ENCODE measurements around the gene RARRES1. TPM values are rescaled to one million over a fixed set of nuclear protein-coding genes. Genes with fewer than 3 reads are reported as not detected.

The RARRES1 gene
- total and polyA plus RNA-seq, 4 donors, result 36.3 to 110 (median 51.6) TPM

DNA sequence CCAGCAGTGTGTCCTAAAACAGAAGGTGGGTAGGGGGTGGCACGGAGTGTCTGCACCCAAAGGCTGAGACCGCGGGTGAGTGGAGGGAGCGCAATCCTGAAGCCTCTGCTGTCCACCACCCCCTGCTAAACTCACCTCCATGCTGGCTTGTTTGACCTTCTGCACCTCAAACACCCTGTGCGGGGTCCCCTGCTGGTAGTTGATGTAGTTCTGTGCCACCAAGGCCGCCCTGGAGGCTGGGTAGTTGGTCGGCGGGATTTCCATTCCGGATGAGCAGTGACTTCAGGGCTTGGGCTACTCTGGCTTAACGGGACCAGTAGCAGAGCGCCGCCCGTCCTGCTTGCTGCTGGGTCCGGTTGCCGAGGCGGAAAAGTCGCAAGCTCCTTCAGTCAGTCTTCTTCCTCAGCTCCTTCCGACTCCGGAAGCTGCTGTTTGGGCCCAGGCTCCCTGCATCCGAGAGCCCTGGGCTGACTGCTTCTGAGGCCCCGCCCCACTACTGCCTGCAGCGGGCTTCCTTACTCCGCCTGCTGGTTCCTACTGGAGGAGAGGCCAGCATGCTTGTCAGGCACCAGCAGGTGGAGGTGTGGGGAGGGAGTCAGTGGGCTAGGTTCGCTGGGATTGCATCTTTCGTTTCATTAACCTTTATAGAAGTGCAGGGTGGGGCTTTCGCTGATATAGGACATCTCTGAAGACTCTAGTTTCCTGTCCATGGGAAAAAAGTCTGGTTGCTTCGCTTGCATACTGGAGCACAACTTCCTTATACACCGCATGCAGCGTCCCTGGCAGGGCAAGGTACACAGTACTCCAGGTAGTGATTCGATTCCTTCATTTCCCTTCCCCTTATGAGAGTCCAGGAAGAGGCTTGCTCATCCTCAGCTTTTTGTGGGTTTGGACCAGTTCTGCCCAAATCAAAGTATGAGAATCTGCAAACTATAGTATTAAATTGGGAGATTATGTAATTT lies 59.8 kb downstream of the RARRES1 start, which contains the start of gene LXN:
LXN (minus strand) TSS at position 434 of the 962 bp plus-strand sequence; CDS start at position 264, 170 bp downstream.
- peak within 1 kb of the TSS; percentile 34 to 87 for H3K27ac ChIP-seq (ENCODE audit: low read depth in 1 of 2, low read length in 1 of 2)
- peaks cover 0 to 22% (median 1%) of the 10 kb centered on the region in 5 donors for H3K4me1 ChIP-seq (ENCODE audit: control insufficient read depth in 5 of 5, insufficient read depth in 5 of 5, low read length in 5 of 5)
- peak; percentile 89 to 94 (median 89) for DNase-seq
- 1 to 3% methylated on average over 30 of the region's 30 CpGs for WGBS, 2 donors
- peak within 1 kb of the TSS; percentile 47 for H3K4me3 ChIP-seq
- peak; percentile 59 for TF ChIP-seq CTCF (IDR thresholded peaks at IDR 0.05; ENCODE audit: control extremely low read depth, extremely low read depth)
- peak within 1 kb of the TSS; percentile 80 to 88 for H3K9ac ChIP-seq (ENCODE audit: insufficient read depth in 1 of 2, low read length in 2 of 2)
- no peaks in the 10 kb centered on the region for H3K27me3 ChIP-seq (ENCODE audit: control insufficient read depth in 3 of 3, insufficient read depth in 3 of 3, low read length in 2 of 3)
- peak; percentile 99 for ATAC-seq (ENCODE audit: insufficient read depth, low FRiP score)
- peaks cover 3 to 24% (median 13%) of the 10 kb centered on the region in 4 donors for H3K36me3 ChIP-seq (ENCODE audit: control insufficient read depth in 4 of 4, insufficient read depth in 4 of 4, low read length in 4 of 4)
- H3K9me3 ChIP-seq (ENCODE audit: control insufficient read depth in 4 of 4, insufficient read depth in 3 of 4, low read length in 3 of 4), result no peaks in the 10 kb centered on the region

DNA sequence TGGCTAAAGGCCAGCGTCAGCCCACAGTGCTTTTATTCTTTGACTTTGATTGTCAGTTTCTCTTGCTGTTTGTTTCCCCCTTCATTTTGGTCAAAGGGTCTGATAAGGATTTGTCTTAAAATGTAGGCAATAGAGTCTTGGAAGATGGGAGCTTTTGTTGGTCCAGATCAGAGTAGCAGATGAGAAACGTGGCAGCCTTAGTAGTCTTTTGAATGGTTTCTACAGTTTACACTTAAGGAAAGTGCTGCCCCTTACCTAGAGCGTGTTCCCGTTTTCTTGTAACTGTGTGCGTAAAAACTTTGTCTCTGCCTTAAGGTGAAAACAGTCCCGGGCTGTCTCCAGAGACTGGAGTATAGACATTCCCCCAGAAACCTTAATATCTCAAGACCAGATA lies 60.4 kb downstream of the RARRES1 start:
- TF ChIP-seq CTCF (IDR thresholded peaks at IDR 0.05; ENCODE audit: control extremely low read depth, extremely low read depth), result no peak
- Histone ChIP-seq H3K4me1 (ENCODE audit: control insufficient read depth in 5 of 5, insufficient read depth in 5 of 5, low read length in 5 of 5) (peaks cover 0 to 22% (median 1%) of the 10 kb centered on the region in 5 donors), H3K9ac (ENCODE audit: insufficient read depth in 1 of 2, low read length in 2 of 2) (peak overlapping the region; percentile 80 to 88), H3K27me3 (ENCODE audit: control insufficient read depth in 3 of 3, insufficient read depth in 3 of 3, low read length in 2 of 3) (no peaks in the 10 kb centered on the region), H3K9me3 (ENCODE audit: control insufficient read depth in 4 of 4, insufficient read depth in 3 of 4, low read length in 3 of 4) (no peaks in the 10 kb centered on the region), H3K27ac (ENCODE audit: low read depth in 1 of 2, low read length in 1 of 2) (peak overlapping the region; percentile 34 to 87), H3K36me3 (ENCODE audit: control insufficient read depth in 4 of 4, insufficient read depth in 4 of 4, low read length in 4 of 4) (peaks cover 5 to 25% (median 16%) of the 10 kb centered on the region in 4 donors), H3K4me3 (peak overlapping the region; percentile 47)
- DNase-seq (peak in 1 of 3 donors; percentile 51), ATAC-seq (ENCODE audit: insufficient read depth, low FRiP score) (peak; percentile 6)
- WGBS, 2 donors, result 1 to 9% methylated on average over 6 of the region's 6 CpGs

- Histone ChIP-seq H3K4me3 (no peak overlapping the region), H3K27me3 (ENCODE audit: control insufficient read depth in 3 of 3, insufficient read depth in 3 of 3, low read length in 2 of 3) (no peaks in the 10 kb centered on the region), H3K9me3 (ENCODE audit: control insufficient read depth in 4 of 4, insufficient read depth in 3 of 4, low read length in 3 of 4) (no peaks in the 10 kb centered on the region), H3K9ac (ENCODE audit: insufficient read depth in 1 of 2, low read length in 2 of 2) (peak overlapping the region in 1 of 2 donors; percentile 73), H3K27ac (ENCODE audit: low read depth in 1 of 2, low read length in 1 of 2) (no peak overlapping the region), H3K36me3 (ENCODE audit: control insufficient read depth in 4 of 4, insufficient read depth in 4 of 4, low read length in 4 of 4) (peaks cover 12 to 44% (median 21%) of the 10 kb centered on the region in 4 donors), H3K4me1 (ENCODE audit: control insufficient read depth in 5 of 5, insufficient read depth in 5 of 5, low read length in 5 of 5) (peaks cover 0 to 31% (median 1%) of the 10 kb centered on the region in 5 donors)
- no peak for ATAC-seq (ENCODE audit: insufficient read depth, low FRiP score)
- DNase-seq, result peak in 2 of 3 donors; percentile 41 to 63
- no peak for TF ChIP-seq CTCF (IDR thresholded peaks at IDR 0.05; ENCODE audit: control extremely low read depth, extremely low read depth)
- WGBS, 2 donors, result 54 to 61% methylated on average over 2 of the region's 2 CpGs
Measured at GRCh38 chr3:158668506-158668905, 63.8 kb downstream of the RARRES1 start.
